CD14-positive monocyte (primary cell): ENCODE results near the gene PRM1. TPM values are rescaled to one million over a fixed set of nuclear protein-coding genes. Genes with fewer than 3 reads are reported as not detected.
A peak's percentile ranks its signal among the peaks of the same experiment; 100 is the strongest.

Experiments
- DNase-seq, 3 donors: peaks; one replicate each; pipeline ENCODE4 v3.0.0-alpha.2; 2011 to 2022
- H2AFZ ChIP-seq: 2 replicates; pipeline ENCODE4 v1.6.0; 2012; ENCODE audit warnings: mild to moderate bottlenecking, low read depth, low read length, inconsistent platforms; ENCODE audit not compliant: insufficient read depth, poor library complexity, severe bottlenecking
- H3K27ac ChIP-seq, 2 donors: 1 replicate in 1 of 2; 2 replicates in 1 of 2; pipeline ENCODE4 v1.5.1; 2012 to 2013; ENCODE audit warnings: low read length in 2 of 2, control low read depth in 1 of 2, inconsistent platforms in 1 of 2, low read depth in 1 of 2, mild to moderate bottlenecking in 1 of 2
- H3K27me3 ChIP-seq, 2 donors: one replicate each; pipeline versions ENCODE4 v1.6.0 to v1.6.1; 2011 to 2013; ENCODE audit warnings: low read length in 2 of 2; ENCODE audit not compliant: control insufficient read depth in 2 of 2, insufficient read depth in 2 of 2
- H3K36me3 ChIP-seq, 2 donors: replicated peaks in 1 of 2; 1 replicate in 1 of 2; 2 replicates in 1 of 2; pipeline versions ENCODE4 v1.5.1 to v1.6.1; 2012 to 2013; ENCODE audit warnings: low read length in 2 of 2, control low read depth in 1 of 2, inconsistent platforms in 1 of 2, mild to moderate bottlenecking in 1 of 2; ENCODE audit not compliant: insufficient read depth in 2 of 2, control insufficient read depth in 1 of 2
- H3K4me1 ChIP-seq, 2 donors: 1 replicate in 1 of 2; 2 replicates in 1 of 2; pipeline versions ENCODE4 v1.5.1 to v1.6.1; 2012 to 2013; ENCODE audit warnings: low read length in 2 of 2, control low read depth in 1 of 2, inconsistent platforms in 1 of 2, mild to moderate bottlenecking in 1 of 2, moderate library complexity in 1 of 2; ENCODE audit not compliant: insufficient read depth in 2 of 2, control insufficient read depth in 1 of 2
- H3K4me2 ChIP-seq: replicated peaks from 2 replicates; pipeline ENCODE3; 2012; ENCODE audit warnings: low read length, moderate library complexity, mild to moderate bottlenecking; ENCODE audit not compliant: poor library complexity, severe bottlenecking; ENCODE audit errors: extremely low read depth
- H3K4me3 ChIP-seq, 3 experiments: fragments of 200-600 bp in 1 of 3; sonication (generic) in 1 of 3; replicated peaks in 1 of 3; 1 replicate in 2 of 3; 2 replicates in 1 of 3; pipeline ENCODE4 v1.5.1; 2011 to 2013; ENCODE audit warnings: low read length in 3 of 3, mild to moderate bottlenecking in 3 of 3, control low read depth in 2 of 3, low read depth in 2 of 3, inconsistent platforms in 1 of 3, moderate library complexity in 1 of 3
- H3K79me2 ChIP-seq: 2 replicates; pipeline ENCODE4 v1.6.0; 2012; ENCODE audit warnings: mild to moderate bottlenecking, control low read depth, inconsistent platforms, low read length, moderate library complexity; ENCODE audit not compliant: insufficient read depth
- H3K9ac ChIP-seq: 2 replicates; pipeline ENCODE4 v1.6.0; 2017; ENCODE audit warnings: low read length, mild to moderate bottlenecking; ENCODE audit not compliant: insufficient read depth, poor library complexity, severe bottlenecking
- H3K9me3 ChIP-seq, 2 donors: replicated peaks in 1 of 2; 1 replicate in 1 of 2; 2 replicates in 1 of 2; pipeline versions ENCODE4 v1.5.1 to v1.6.1; 2012 to 2013; ENCODE audit warnings: low read length in 2 of 2, control low read depth in 1 of 2; ENCODE audit not compliant: control insufficient read depth in 1 of 2, insufficient read depth in 1 of 2
- H4K20me1 ChIP-seq: 2 replicates; pipeline ENCODE4 v1.6.0; 2012; ENCODE audit warnings: mild to moderate bottlenecking, low read length, control low read depth, moderate library complexity; ENCODE audit not compliant: insufficient read depth
- H3K27ac Mint-ChIP-seq, 7 donors: one replicate each; pipeline ENCODE4 v1.8.0; 2020; ENCODE audit warnings: mild to moderate bottlenecking in 7 of 7, mixed read lengths in 7 of 7, moderate library complexity in 6 of 7, inconsistent platforms in 2 of 7
- H3K27me3 Mint-ChIP-seq, 3 donors: one replicate each; pipeline ENCODE4 v1.8.0; 2021 to 2022; ENCODE audit warnings: low read depth in 3 of 3, mild to moderate bottlenecking in 3 of 3, mixed read lengths in 3 of 3, moderate library complexity in 3 of 3, inconsistent platforms in 1 of 3
- H3K36me3 Mint-ChIP-seq, 2 donors: one replicate each; pipeline ENCODE4 v1.8.0; 2020; ENCODE audit warnings: mixed read lengths in 2 of 2, inconsistent platforms in 1 of 2, mild to moderate bottlenecking in 1 of 2
- H3K4me1 Mint-ChIP-seq: one replicate; pipeline ENCODE4 v1.8.0; 2020; ENCODE audit warnings: mild to moderate bottlenecking, mixed read lengths
- H3K4me3 Mint-ChIP-seq, 2 donors: one replicate each; pipeline ENCODE4 v1.8.0; 2020; ENCODE audit warnings: mild to moderate bottlenecking in 2 of 2, mixed read lengths in 2 of 2, moderate library complexity in 1 of 2
- H3K9me3 Mint-ChIP-seq, 7 donors: one replicate each; pipeline ENCODE4 v1.8.0; 2020 to 2022; ENCODE audit warnings: mixed read lengths in 7 of 7, mild to moderate bottlenecking in 6 of 7, moderate library complexity in 6 of 7, inconsistent platforms in 2 of 7
- CTCF ChIP-seq: fragments of 200-600 bp; IDR thresholded peaks from one replicate; pipeline ENCODE4 v1.8.0; 2022; ENCODE audit warnings: antibody characterized with exemption, mild to moderate bottlenecking
- WGBS: methylation state at CpG from one replicate; pipeline ENCODE4 v1.1.5; 2013; ENCODE audit warnings: missing lambda C conversion rate; ENCODE audit not compliant: insufficient coverage; 5-methylcytosine and 5-hydroxymethylcytosine counted together
- intact Hi-C, 2 donors: fragments of 100-400 bp; cut with micrococcal nuclease; formaldehyde crosslinking; loops; one replicate each; pipeline versions ENCODE4 v1.15.0 to v1.15.1; 2023
- polyA plus RNA-seq, 3 donors: library from polyadenylated mRNA; depleted of rRNA in 1 of 3; unstranded in 2 of 3; stranded (reverse) in 1 of 3; fragments of 300-500 nt in 2 of 3; fragments of >200 nt in 1 of 3; fragmentation: Illumina TruSeq in 2 of 3; gene quantifications; 1 replicate in 2 of 3; 2 replicates in 1 of 3; pipeline ENCODE4 v1.2.3, GENCODE V29; 2012 to 2021

The PRM1 gene
- polyA plus RNA-seq, 3 donors, result not detected

DNA sequence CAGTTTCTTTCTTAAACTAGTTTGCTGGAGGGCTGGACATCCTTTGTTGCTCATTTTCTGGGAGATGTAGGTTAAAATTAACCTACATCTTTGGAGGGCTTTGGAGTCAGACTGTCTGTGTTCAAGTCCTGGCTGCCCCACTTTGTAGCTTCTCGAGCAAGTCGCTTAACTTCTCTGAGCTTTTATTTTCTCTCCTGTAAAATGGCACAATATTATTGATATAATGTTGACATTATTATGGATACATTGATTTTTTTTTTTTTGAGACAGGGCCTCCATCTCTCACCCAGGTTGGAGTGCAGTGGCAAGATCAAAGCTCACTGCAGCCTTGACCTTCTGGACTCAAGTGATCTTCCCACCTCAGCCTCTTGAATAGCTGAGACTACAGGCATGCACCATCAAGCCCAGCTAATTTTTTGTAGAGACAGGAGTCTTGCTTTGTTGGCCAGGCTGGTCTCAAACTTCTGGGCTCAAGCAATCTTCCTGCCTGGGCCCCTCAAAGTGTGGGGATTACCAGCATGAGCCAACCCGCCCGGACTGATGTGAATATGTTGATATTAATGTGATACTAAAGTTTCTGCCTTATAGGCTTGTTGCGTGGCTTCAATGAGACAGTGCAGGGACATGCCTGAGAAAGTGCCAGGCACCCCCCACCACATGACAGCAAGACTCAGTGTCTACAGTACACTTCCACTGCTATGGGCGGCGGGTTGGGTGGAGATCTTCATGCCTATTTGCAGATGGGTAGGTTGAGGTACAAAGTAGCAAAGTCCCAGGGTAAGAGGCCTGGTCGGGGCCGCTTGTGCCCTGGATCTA, 32.6 kb upstream of the PRM1 start:
- Histone ChIP-seq H3K4me2 (no peak overlapping the region), H4K20me1 (no peaks in the 10 kb centered on the region), H2AFZ (no peak overlapping the region), H3K9ac (no peak overlapping the region), H3K4me3 (no peak overlapping the region), H3K27ac (no peak overlapping the region), H3K27me3 (peaks cover 0 to 9% of the 10 kb centered on the region in 2 donors), H3K9me3 (no peaks in the 10 kb centered on the region), H3K36me3 (no peaks in the 10 kb centered on the region), H3K4me1 (peaks cover 41 to 44% of the 10 kb centered on the region in 2 donors), H3K79me2 (no peaks in the 10 kb centered on the region)
- 100% methylated on average over 3 of the region's 9 CpGs for WGBS
- intact Hi-C loops, result loop anchor here (5.0 kb wide), 3 partner anchors 34 to 49 kb away; partner anchors contain the start of gene RMI2 (in 1 of the 2)
- TF ChIP-seq CTCF, result no peak
- Mint-ChIP-seq H3K4me3 (peak overlapping the region in 1 of 2 donors; percentile 80), H3K27ac (peak overlapping the region in 1 of 7 donors; percentile 18), H3K4me1 (peaks cover 47% of the 10 kb centered on the region), H3K27me3 (peaks cover 23 to 44% (median 27%) of the 10 kb centered on the region in 3 donors), H3K9me3 (peaks cover 0 to 2% (median 0%) of the 10 kb centered on the region in 7 donors), H3K36me3 (peaks cover 0 to 7% of the 10 kb centered on the region in 2 donors)
- no peak for DNase-seq

GRCh38 chr16:11312718-11313492, 31.8 kb upstream of the PRM1 start:
- Mint-ChIP-seq H3K4me3 (peak overlapping the region in 1 of 2 donors; percentile 80), H3K27ac (peak overlapping the region in 4 of 7 donors; percentile 46 to 79 (median 63)), H3K9me3 (peaks cover 0 to 2% (median 0%) of the 10 kb centered on the region in 7 donors), H3K36me3 (peaks cover 0 to 7% of the 10 kb centered on the region in 2 donors), H3K27me3 (peaks cover 23 to 44% (median 27%) of the 10 kb centered on the region in 3 donors), H3K4me1 (peaks cover 53% of the 10 kb centered on the region)
- TF ChIP-seq CTCF, result no peak
- 70% methylated on average over 5 of the region's 8 CpGs for WGBS
- H3K4me2 ChIP-seq, result no peak overlapping the region
- H3K27me3 ChIP-seq, result peaks cover 0 to 9% of the 10 kb centered on the region in 2 donors
- no peak for DNase-seq
- peaks cover 49 to 52% of the 10 kb centered on the region in 2 donors for H3K4me1 ChIP-seq
- no peaks in the 10 kb centered on the region for H3K9me3 ChIP-seq
- H4K20me1 ChIP-seq, result no peaks in the 10 kb centered on the region
- intact Hi-C loops, result loop anchor here (5.0 kb wide), 3 partner anchors 34 to 49 kb away; partner anchors contain the start of gene RMI2 (in 1 of the 2)
- H3K36me3 ChIP-seq, result no peaks in the 10 kb centered on the region
- H2AFZ ChIP-seq, result no peak overlapping the region
- no peak overlapping the region for H3K9ac ChIP-seq
- H3K79me2 ChIP-seq, result no peaks in the 10 kb centered on the region
- no peak overlapping the region for H3K27ac ChIP-seq
- H3K4me3 ChIP-seq, result no peak overlapping the region
